K562 (cell line): Measurements from ENCODE around the gene ZNF581. TPM values are rescaled to one million over a fixed set of nuclear protein-coding genes. Genes with fewer than 3 reads are reported as not detected.

Source experiments
- ATAC-seq: fragments of 200-7000 bp; cut with Tn5 transposase; 3 replicates; pipeline ENCODE4 v1.9.1; 2020; ENCODE audit warnings: moderate library complexity
- BruUV-seq: library from RNA; stranded (reverse); fragments of 400-500 nt; replicated peaks from 2 replicates; lab custom pipeline; 2021; lab: Mats Ljungman, UMichigan
- CTCF ChIA-PET: fragments of 300-600 bp; formaldehyde crosslinking; extraction: SDS; loops from one replicate; lab custom pipeline; 2021; ENCODE audit warnings: low intra/inter-chr PET ratio; lab: Yijun Ruan, JAX
- POLR2A ChIA-PET: fragments of 300-600, 350-650 bp; sonication (Branson Sonifier 250); formaldehyde crosslinking; extraction: SDS; loops from one replicate; lab custom pipeline; 2021; ENCODE audit warnings: antibody characterized with exemption, inconsistent platforms; lab: Yijun Ruan, JAX
- DNase-seq, 4 experiments: peaks; one replicate each; pipeline versions ENCODE4 v3.0.0 to v3.0.0-alpha.2; 2011 to 2018; ENCODE audit warnings: low spot score in 3 of 4, mixed read lengths in 3 of 4; ENCODE audit errors: extremely low read depth in 1 of 4
- FAIRE-seq: peaks from 2 replicates; lab custom pipeline; 2011; peaks lifted over from hg19 to GRCh38; lab: Jason Lieb, UNC
- H2AFZ ChIP-seq: 2 replicates; pipeline ENCODE4 v1.6.0; 2011; ENCODE audit warnings: low read depth, low read length, control low read depth, inconsistent platforms
- H3K27ac ChIP-seq: fragments of 200-600 bp; 3 replicates; pipeline ENCODE4 v1.8.0; 2011; ENCODE audit warnings: low read depth, mild to moderate bottlenecking, control low read depth, inconsistent platforms, low read length, moderate library complexity, mixed read lengths; ENCODE audit errors: extremely low read depth
- H3K27me3 ChIP-seq, 2 experiments: fragments of 300-600 bp in 1 of 2; 2 replicates in 1 of 2; 3 replicates in 1 of 2; pipeline versions ENCODE4 v1.6.0 to v1.8.0; 2011; ENCODE audit warnings: inconsistent platforms in 2 of 2, low read length in 2 of 2, mild to moderate bottlenecking in 1 of 2, mixed read lengths in 1 of 2, moderate library complexity in 1 of 2; ENCODE audit not compliant: control insufficient read depth in 2 of 2, insufficient read depth in 2 of 2
- H3K36me3 ChIP-seq: fragments of 300-600 bp; 3 replicates; pipeline ENCODE4 v1.8.0; 2011; ENCODE audit warnings: mild to moderate bottlenecking, low read length, inconsistent platforms; ENCODE audit not compliant: control insufficient read depth, insufficient read depth
- H3K4me1 ChIP-seq, 2 experiments: fragments of 200-600 bp in 1 of 2; replicated peaks in 1 of 2; 2 replicates in 1 of 2; 3 replicates in 1 of 2; pipeline versions ENCODE4 v1.5.1 to v1.8.0; 2011; ENCODE audit warnings: inconsistent platforms in 2 of 2, low read length in 2 of 2, mild to moderate bottlenecking in 1 of 2, mixed read lengths in 1 of 2, moderate library complexity in 1 of 2; ENCODE audit not compliant: control insufficient read depth in 2 of 2, insufficient read depth in 2 of 2
- H3K4me2 ChIP-seq: 2 replicates; pipeline ENCODE4 v1.6.1; 2011; ENCODE audit warnings: low read length, control low read depth, inconsistent platforms, mixed read lengths; ENCODE audit not compliant: insufficient read depth
- H3K4me3 ChIP-seq: fragments of 200-600 bp; sonication (generic), shearing (Covaris generic); 2 replicates; pipeline ENCODE4 v1.5.1; 2016; ENCODE audit warnings: control low read depth, inconsistent platforms
- H3K79me2 ChIP-seq: fragments of 200-600 bp; 3 replicates; pipeline ENCODE4 v1.8.0; 2011; ENCODE audit warnings: low read length, inconsistent platforms; ENCODE audit not compliant: control insufficient read depth, insufficient read depth
- H3K9ac ChIP-seq, 2 experiments: 2 replicates each; pipeline versions ENCODE4 v1.6.0 to v1.6.1; 2011; ENCODE audit warnings: low read depth in 2 of 2, low read length in 2 of 2, control low read depth in 1 of 2, inconsistent platforms in 1 of 2, mild to moderate bottlenecking in 1 of 2, mixed read lengths in 1 of 2; ENCODE audit not compliant: insufficient read depth in 1 of 2
- H3K9me1 ChIP-seq: one replicate; pipeline ENCODE4 v1.6.0; 2011; ENCODE audit warnings: inconsistent platforms, mild to moderate bottlenecking, low read length, moderate library complexity; ENCODE audit not compliant: control insufficient read depth, insufficient read depth
- H3K9me3 ChIP-seq: replicated peaks from 2 replicates; pipeline ENCODE4 v1.5.1; 2011; ENCODE audit warnings: low read depth, low read length, inconsistent platforms; ENCODE audit not compliant: control insufficient read depth, insufficient read depth
- H4K20me1 ChIP-seq: replicated peaks from 2 replicates; pipeline ENCODE4 v1.6.1; 2011; ENCODE audit warnings: low read length, inconsistent platforms, mixed read lengths; ENCODE audit not compliant: control insufficient read depth, insufficient read depth
- HOXB6 ChIP-seq: fragments of 250-450 bp; sonication (Bioruptor Pico); IDR thresholded peaks from 2 replicates; pipeline ENCODE4 v1.5.1; 2022; ENCODE audit warnings: mild to moderate bottlenecking, borderline replicate concordance
- NCOR1 ChIP-seq: fragments of 450-650 bp; IDR thresholded peaks from 2 replicates; pipeline ENCODE4 v1.6.1; 2016; ENCODE audit warnings: mild to moderate bottlenecking, moderate library complexity
- ZBTB40 ChIP-seq, 2 experiments: fragments of 450-650 bp in 1 of 2; sonication (generic) in 1 of 2; formaldehyde crosslinking in 1 of 2; IDR thresholded peaks; 2 replicates each; pipeline versions ENCODE4 v1.7.1 to v1.9.0; 2016 to 2022; ENCODE audit warnings: inconsistent platforms in 1 of 2, mild to moderate bottlenecking in 1 of 2, missing genetic modification reagents in 1 of 2
- ZNF324 ChIP-seq: fragments of 250-450 bp; sonication (Bioruptor Pico); IDR thresholded peaks from 2 replicates; pipeline ENCODE4 v1.4.0; 2020; ENCODE audit warnings: mild to moderate bottlenecking
- WGBS: fragments of 100-300 bp; shearing (Covaris generic); methylation state at CpG from one replicate; pipeline ENCODE4 v1.1.6; 2016; ENCODE audit warnings: low coverage, mixed read lengths; ENCODE audit not compliant: insufficient coverage; ENCODE audit errors: missing lambda C conversion rate; 5-methylcytosine and 5-hydroxymethylcytosine counted together
- in situ Hi-C: fragments of 300-500 bp; cut with MboI; formaldehyde crosslinking; loops from 4 replicates; pipeline ENCODE4 v1.15.0; 2018; ENCODE audit warnings: inconsistent platforms, mixed read lengths
- intact Hi-C: fragments of 100-400 bp; cut with micrococcal nuclease; formaldehyde crosslinking; loops from 2 replicates; pipeline ENCODE4 v1.14.2; 2022
- polyA plus RNA-seq, 8 experiments: library from polyadenylated mRNA; depleted of rRNA in 4 of 8; stranded (reverse) in 5 of 8; unstranded in 3 of 8; fragments of >200 nt; fragmentation: Nextera tagmentation in 2 of 8; fragmentation: Illumina TruSeq in 1 of 8; extraction: Ambion mirVana in 2 of 8; extraction: Trizol in 1 of 8; gene quantifications; 2 replicates each; pipeline versions ENCODE4 v1.2.1 to v1.2.3, GENCODE V29; 2011 to 2014; ENCODE audit warnings: inconsistent platforms in 1 of 8, missing spikeins in 1 of 8
- total RNA-seq, 7 experiments: library from RNA; depleted of rRNA in 6 of 7; stranded (reverse); fragments of >200 nt in 6 of 7; fragmentation: Illumina TruSeq in 2 of 7; extraction: Trizol in 2 of 7; gene quantifications; 2 replicates each; pipeline versions ENCODE4 v1.2.1 to v1.2.3, GENCODE V29; 2011 to 2021; ENCODE audit warnings: low replicate concordance in 1 of 7

ZNF581 gene
- total and polyA plus RNA-seq, 9 of the 15 experiments (the other 6 are each of a cell fraction or from before 2014, with no cell fraction given) = 2.4 to 39.4 (median 15.4) TPM

GRCh38 chr19:55623130-55623529 is 20.3 kb upstream of the ZNF581 start:
- H4K20me1 ChIP-seq = no peaks in the 10 kb centered on the region; the same call in 1 of the 2 replicates
- no peak overlapping the region for H3K4me2 ChIP-seq
- no peaks in the 10 kb centered on the region for H3K9me3 ChIP-seq
- ATAC-seq = no peak
- no peak overlapping the region for H3K4me3 ChIP-seq
- WGBS = 88% methylated on average over 7 of the region's 7 CpGs
- H3K9ac ChIP-seq = no peak overlapping the region
- POLR2A ChIA-PET = interaction anchor here (0.6 to 2.1 kb wide), 7 partner anchors 12 to 103 kb away, joined by 3 to 10 read pairs (median 3); partner anchors contain the start of genes FIZ1 and ZNF865
- intact Hi-C loops = no loop called here
- peaks cover 9% of the 10 kb centered on the region; the same call in 1 of the 3 replicates for H3K36me3 ChIP-seq
- H3K27me3 ChIP-seq = no peaks in the 10 kb centered on the region
- no TSS peak for BruUV-seq
- CTCF ChIA-PET = no interaction called here
- TF ChIP-seq ZNF324 = no peak
- TF ChIP-seq HOXB6 (CRISPR knock-in tag) = no peak
- no peak for TF ChIP-seq ZBTB40 (IDR thresholded peaks at IDR 0.05)
- no peak for TF ChIP-seq ZBTB40 (CRISPR knock-in tag; IDR thresholded peaks at IDR 0.05)
- TF ChIP-seq NCOR1 = no peak
- TF ChIP-seq, all 486 proteins: peak for 0
- no peak overlapping the region for H2AFZ ChIP-seq
- peaks cover 9 to 11% of the 10 kb centered on the region in 2 experiments; a peak in 4 of 5 replicates for H3K4me1 ChIP-seq
- H3K79me2 ChIP-seq = peaks cover 7% of the 10 kb centered on the region; the same call in 2 of the 3 replicates
- in situ Hi-C loops = loop anchor here (10.0 kb wide), 1 partner anchor 338 kb away; the partner anchor contains the start of genes BRSK1 and HSPBP1
- FAIRE-seq (no peak), DNase-seq (peak in 1 of 4 experiments; percentile 1)
- no peak overlapping the region for H3K27ac ChIP-seq
- H3K9me1 ChIP-seq = peaks cover 3% of the 10 kb centered on the region
